ENCODE data around the gene NPAS3.
A peak's percentile ranks its signal among the peaks of the same experiment; 100 is the strongest.

The NPAS3 gene

GRCh38 chr14:33714527-33715226 lies 776.0 kb downstream of the NPAS3 start:
- DNase-seq (ENCODE audit: low spot score) = no peak

DNA sequence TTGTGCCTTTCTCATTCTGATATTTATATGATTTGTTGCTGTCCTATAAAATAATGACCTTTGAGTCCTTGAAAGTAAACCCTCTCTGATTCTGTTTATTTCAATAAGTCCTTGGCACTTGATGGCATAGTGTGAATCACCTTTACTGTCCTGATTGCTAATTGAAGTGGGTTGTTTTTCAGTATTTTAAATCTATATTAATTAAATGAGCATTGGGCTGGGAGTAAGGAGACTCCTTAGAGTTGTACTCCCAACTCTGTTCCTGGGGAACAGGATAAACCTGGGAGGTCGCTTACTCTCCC lies 776.5 kb downstream of the NPAS3 start:
- no peak for DNase-seq (ENCODE audit: low spot score)

GRCh38 chr14:33716921-33717320 lies 778.2 kb downstream of the NPAS3 start:
- DNase-seq (ENCODE audit: low spot score) = no peak

GRCh38 chr14:33717866-33718265 lies 779.2 kb downstream of the NPAS3 start:
- DNase-seq (ENCODE audit: low spot score) = no peak

DNA sequence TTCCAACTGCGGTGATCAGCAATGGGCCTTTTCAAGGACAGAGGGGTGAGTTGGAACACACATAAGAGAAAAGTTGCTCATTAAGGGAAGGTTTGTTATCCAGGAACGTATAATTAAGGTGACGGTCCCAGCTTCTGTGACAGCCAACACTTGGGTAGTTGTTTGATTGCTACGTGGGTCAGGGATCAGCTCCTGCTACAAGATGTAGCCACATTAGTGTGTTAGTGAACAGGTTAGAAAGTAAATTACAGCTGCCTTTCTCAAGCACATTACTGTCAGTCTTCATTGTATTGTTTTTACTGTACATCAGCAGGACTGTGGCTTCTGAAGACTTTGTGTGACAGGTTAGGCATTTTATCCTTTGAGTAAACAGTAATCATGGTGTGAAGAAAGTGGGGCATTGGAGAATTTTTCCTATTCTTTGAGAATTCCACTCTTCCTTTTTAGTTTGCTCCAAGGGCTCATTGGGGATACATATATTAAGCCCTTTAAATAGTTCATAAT lies 781.7 kb downstream of the NPAS3 start:
- DNase-seq (ENCODE audit: low spot score) = no peak

- DNase-seq (ENCODE audit: low spot score) = no peak
Measured at GRCh38 chr14:33726685-33727084, 788.0 kb downstream of the NPAS3 start.

DNA sequence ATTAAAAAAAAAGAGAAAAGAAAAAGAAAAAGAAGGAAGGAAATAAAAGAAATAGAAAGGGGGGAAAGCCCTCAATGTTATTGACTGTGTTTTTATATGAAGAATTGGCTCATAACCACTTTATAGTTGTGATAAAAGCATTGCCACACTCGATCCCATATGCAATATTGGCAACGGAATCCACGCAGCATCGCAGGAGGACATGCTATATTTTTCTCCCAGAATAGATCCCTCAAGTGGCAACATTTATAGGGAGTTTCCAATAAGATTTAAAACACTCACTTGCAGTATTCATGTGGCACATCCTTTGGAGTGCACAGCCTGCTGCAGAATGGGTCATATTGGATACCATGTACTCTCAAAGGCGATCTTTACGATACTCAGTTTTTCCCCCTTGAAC lies 788.9 kb downstream of the NPAS3 start:
- no peak for DNase-seq (ENCODE audit: low spot score)

DNA sequence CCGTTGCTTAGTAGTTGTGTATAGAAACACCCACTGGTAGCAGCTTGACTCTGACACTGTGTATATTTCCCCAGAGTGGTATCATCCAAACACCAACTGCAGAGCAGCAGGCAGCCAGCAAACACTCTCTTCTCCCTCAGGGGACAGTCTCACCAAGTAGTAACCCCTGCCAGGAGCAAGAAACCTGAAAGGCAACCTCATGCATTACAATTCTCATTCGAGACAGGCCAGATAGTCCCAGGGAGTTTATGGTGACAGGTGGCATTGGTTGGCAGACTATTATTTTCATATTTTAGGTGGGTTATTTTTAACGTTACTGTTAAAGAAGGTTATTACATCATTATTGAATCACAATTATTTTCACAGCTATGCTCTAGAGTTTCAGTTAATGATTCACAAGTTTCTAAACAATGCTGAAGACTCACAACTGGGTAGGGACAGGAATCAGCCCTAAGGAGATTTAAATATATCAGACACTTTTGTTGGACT lies 789.4 kb downstream of the NPAS3 start:
- DNase-seq (ENCODE audit: low spot score) = no peak

DNA sequence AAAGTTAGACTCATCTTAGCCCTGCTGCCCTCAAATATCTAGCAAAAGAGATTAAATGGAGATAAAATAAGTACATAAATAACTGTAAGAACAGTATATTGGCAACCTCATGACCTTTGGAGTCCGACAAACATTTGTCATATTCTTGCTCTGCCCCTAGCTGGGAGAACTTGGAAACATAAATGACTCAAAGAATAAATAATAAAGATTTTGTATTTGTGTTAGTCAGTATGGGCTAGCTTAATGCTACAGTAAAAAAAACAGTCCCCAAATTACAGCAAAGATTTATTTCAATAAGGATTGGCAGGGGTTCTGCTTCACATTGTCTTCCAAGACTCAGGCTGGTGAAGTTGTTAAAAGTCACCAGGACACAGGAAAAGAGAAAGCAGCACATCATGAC lies 791.5 kb downstream of the NPAS3 start:
- no peak for DNase-seq (ENCODE audit: low spot score)

DNA sequence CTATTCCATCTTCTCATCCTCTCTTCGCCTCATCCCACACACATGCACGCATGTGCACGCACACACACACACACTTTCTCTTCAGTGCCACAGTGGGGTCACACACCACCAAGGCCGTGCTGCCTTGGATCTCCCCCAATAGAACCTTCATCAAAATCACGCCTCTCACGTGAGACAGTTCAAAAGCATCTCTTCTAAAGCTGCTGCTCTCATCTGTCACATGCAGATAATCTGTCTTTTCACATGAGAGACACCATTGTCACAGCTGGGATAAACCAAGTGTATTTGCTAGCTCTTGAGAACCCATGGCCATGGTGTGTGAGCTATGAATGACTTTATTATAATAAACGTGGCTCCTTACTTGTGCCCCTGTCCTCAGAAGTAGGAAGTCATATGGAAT lies 793.5 kb downstream of the NPAS3 start:
- no peak for DNase-seq (ENCODE audit: low spot score)

DNA sequence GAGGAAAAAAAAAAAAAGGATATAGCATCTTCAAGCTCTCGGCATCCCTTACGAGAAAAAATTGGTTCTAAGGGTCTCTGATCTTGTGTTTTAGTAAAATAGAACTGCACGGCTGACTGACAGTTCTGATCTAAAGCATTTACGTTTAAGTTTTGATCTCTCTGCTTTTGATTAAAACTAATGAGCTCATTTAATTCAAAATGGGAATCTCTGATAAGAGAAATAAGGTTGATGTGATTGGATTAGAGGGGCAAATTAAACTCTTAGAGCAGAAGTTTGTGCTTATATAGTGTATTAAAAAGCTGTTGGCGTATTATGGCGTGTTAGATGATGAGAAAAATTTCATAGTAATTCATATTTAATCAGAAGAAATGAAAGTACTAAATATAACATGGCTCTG lies 794.6 kb downstream of the NPAS3 start:
- DNase-seq (ENCODE audit: low spot score) = no peak

DNA sequence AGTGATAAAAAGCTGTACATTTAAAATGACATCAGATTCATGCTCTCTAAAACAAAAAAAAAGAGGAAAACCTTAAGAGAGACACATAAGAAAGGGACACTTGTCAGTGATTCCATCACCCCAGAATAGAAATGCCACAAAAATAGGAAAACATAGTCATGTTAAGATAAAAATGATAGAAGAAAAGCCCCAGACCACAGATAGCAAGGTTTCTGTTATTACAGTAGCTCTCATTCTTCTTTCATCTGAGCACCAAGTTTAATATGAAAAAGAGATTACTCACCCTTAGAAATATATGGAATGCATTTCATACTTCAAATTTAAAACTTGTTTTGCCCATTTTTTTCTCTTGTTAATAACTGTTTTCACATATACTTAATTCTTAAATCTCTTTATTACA lies 795.0 kb downstream of the NPAS3 start:
- no peak for DNase-seq (ENCODE audit: low spot score)

GRCh38 chr14:33734387-33734786 lies 795.7 kb downstream of the NPAS3 start:
- peak; percentile 28 for DNase-seq (ENCODE audit: low spot score)

DNA sequence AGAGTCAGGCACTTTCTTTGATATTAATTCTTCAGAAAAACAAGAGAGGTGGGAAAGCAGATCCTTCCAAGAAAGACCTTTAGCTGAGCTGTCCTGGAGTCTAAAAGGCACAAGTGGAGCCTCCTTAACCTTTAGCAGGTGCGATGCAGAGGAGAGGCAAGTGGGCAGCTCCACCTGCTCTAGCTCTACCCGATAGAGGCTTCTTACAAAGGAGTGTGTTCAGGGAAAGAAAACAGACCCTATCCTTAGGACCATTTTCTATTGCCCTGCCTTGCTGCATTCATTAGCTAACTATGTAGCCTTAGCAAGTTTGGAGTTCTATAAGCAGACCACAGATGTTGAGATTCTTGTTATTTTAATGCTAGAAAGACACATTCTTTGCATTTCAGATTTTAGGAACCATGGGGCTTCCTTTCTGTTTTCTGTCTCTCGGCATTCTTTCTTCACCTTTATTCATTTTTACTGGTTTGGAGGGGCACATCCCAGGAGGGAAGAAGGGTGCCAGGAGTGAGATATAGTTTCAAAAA lies 797.7 kb downstream of the NPAS3 start:
- DNase-seq (ENCODE audit: low spot score) = no peak

GRCh38 chr14:33736979-33737378 lies 798.3 kb downstream of the NPAS3 start:
- DNase-seq (ENCODE audit: low spot score) = no peak

DNA sequence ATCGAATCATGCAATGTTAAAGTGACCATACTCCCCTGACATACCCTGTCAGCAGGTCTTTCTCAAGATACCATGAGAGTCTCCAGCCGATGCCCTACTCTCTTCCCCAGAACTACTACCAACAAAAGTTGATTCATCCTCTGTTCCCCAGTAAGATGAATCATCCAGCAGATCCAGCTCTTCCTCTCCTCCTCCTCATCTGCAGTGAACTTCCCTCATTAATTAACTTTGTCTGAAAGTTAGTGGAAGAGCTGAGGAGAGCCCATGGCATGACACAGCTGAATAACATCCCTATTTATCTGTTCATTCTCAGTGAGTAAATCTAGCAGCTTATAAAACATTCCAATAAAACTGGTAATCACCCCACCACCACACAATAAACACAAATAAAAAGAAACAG lies 798.8 kb downstream of the NPAS3 start:
- no peak for DNase-seq (ENCODE audit: low spot score)

- DNase-seq (ENCODE audit: low spot score) = no peak
Measured at GRCh38 chr14:33738029-33738428, 799.4 kb downstream of the NPAS3 start.

DNA sequence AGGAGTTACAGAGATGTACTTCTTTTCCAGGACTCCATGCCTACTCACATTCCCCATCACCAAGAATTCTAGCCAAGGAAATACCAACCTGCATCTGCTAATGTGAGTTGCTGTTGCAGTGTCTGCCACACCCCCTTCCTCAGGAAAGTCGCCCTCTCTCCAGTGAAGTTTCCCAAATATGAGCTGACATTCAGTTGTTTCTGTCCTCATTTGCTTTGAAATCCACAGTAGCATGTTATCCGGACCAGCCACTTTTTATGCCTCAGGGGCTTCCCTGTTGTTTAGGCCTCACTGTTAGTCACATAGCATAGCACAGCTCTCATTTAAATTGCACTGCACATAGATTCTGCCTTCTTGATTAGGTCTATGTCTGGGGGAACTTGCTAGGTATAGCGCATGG lies 799.8 kb downstream of the NPAS3 start:
- DNase-seq (ENCODE audit: low spot score) = no peak

GRCh38 chr14:33740531-33740930 lies 801.9 kb downstream of the NPAS3 start:
- no peak for DNase-seq (ENCODE audit: low spot score)

GRCh38 chr14:33742166-33742565 lies 803.5 kb downstream of the NPAS3 start:
- peak; percentile 0 for DNase-seq (ENCODE audit: low spot score)

DNA sequence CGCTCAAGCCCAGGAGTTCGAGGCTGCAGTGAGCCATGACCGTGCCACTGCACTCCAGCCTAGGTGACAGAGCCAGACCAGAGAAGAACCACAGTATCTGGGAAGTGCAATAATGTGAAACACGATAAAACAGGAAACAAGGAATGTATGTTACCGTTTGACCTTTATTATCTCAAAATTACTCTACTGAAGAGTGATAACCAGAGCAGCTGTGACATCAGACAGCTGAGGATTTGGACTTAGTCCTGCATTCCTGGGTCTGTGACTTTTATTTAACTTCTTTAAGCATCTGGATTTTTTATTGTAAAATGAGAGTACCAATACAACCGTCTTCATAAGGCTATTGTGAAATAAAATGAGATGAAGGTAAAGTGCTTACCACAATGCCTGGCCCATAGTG lies 806.5 kb downstream of the NPAS3 start:
- DNase-seq (ENCODE audit: low spot score) = no peak

DNA sequence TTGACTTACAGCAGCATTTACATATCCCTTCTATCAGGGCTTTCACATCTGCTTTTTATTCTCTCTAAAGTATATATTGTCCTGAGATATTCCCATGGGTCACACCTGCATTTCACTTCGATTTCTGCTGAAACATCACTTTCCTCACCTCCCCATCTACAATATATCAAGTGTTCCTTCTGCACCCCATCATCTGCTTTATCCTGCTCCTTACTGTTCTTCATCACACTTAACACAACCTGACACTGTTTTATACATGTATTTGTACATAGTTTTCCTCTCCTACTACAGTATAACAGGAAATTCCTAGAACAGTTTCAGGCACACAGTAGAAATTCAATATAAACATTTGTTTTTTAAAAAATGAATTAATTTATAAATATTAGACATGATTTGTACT lies 809.1 kb downstream of the NPAS3 start:
- no peak for DNase-seq (ENCODE audit: low spot score)

- DNase-seq (ENCODE audit: low spot score) = no peak
Measured at GRCh38 chr14:33754261-33754660, 815.6 kb downstream of the NPAS3 start.

GRCh38 chr14:33755358-33755757 lies 816.7 kb downstream of the NPAS3 start:
- DNase-seq (ENCODE audit: low spot score) = no peak
